ENCODE measurements around the gene RPL18A. TPM values are rescaled to one million over a fixed set of nuclear protein-coding genes. Genes with fewer than 3 reads are reported as not detected.

The RPL18A gene
- total and polyA plus RNA-seq, 2 of the 4 experiments (the other 2 are of a cell fraction), result 1,351 to 1,735 TPM

DNA sequence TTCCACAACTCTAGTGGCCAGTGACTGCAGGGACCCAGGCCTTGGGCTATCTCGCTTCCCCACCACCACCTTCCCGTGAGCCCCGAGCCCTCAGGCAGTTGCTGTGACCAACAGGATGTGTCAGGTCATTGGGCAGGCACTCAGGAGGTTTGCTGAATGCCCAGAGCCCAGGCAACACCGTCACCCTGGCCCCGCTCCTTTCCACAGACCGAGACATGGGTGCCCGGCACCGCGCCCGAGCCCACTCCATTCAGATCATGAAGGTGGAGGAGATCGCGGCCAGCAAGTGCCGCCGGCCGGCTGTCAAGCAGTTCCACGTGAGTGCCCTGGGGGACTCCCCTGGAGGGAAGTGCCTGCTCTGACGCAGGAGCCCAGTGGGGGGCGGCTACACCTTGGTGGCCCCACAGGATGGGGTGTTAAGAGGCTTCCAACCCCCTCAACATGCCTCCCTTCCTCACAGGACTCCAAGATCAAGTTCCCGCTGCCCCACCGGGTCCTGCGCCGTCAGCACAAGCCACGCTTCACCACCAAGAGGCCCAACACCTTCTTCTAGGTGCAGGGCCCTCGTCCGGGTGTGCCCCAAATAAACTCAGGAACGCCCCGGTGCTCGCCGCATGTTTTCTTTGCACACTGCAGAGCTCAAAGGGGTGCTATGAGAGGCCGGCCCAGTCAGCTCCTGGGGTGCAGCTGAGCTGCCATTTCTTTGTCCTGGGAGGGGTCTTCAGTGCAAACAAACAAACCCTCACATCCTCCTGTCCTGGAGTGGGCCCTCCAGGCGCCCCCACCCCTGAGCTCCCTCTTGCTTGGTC, 3.2 kb downstream of the RPL18A start:
- no peak overlapping the region for H3K14ac ChIP-seq (replicated peaks; ENCODE audit: low read depth, low read length)
- peaks cover 12 to 48% of the 10 kb centered on the region in 2 experiments; a peak in 3 of 4 replicates for H3K79me1 ChIP-seq (ENCODE audit: low read depth in 1 of 2, low read length in 2 of 2)
- H3K36me3 ChIP-seq (ENCODE audit: control insufficient read depth, insufficient read depth, low read length), result peaks cover 43% of the 10 kb centered on the region
- H3K27me3 ChIP-seq (ENCODE audit: control insufficient read depth, insufficient read depth, low read length), result no peaks in the 10 kb centered on the region
- no peak overlapping the region for H3K9ac ChIP-seq (ENCODE audit: low read depth, low read length)
- no TSS peak for BruUV-seq (replicated peaks)
- H4K91ac ChIP-seq (ENCODE audit: insufficient read depth, low read depth, low read length), result no peak overlapping the region
- peaks cover 12% of the 10 kb centered on the region; the same call in 1 of the 2 replicates for H3K9me1 ChIP-seq (ENCODE audit: insufficient read depth, low read length)
- no peak overlapping the region for H3K56ac ChIP-seq (ENCODE audit: extremely low read depth, insufficient read depth, low read length)
- H2AFZ ChIP-seq (replicated peaks; ENCODE audit: low read length, poor library complexity), result no peak overlapping the region
- no peak overlapping the region for H3K18ac ChIP-seq (ENCODE audit: low read depth, low read length)
- DNase-seq, result no peak
- 94% methylated on average over 5 of the region's 31 CpGs; no CpG with 5 or more reads in 1 of the 2 experiments for WGBS, 2 experiments (ENCODE audit: extremely low coverage in 2 of 2, insufficient read length in 1 of 2)
- H3K4ac ChIP-seq (ENCODE audit: low read depth, low read length), result no peak overlapping the region
- no peak overlapping the region for H2AK5ac ChIP-seq (ENCODE audit: low read depth, low read length)
- intact Hi-C loops (cut with micrococcal nuclease), result no loop called here
- H3K4me1 ChIP-seq (ENCODE audit: control insufficient read depth, insufficient read depth, low read length), result peaks cover 7% of the 10 kb centered on the region
- dilution Hi-C loops (cut with HindIII; ENCODE audit: low sequenced_read_pairs, unreplicated experiment), result no loop called here
- H4K5ac ChIP-seq (ENCODE audit: low read depth, low read length), result no peak overlapping the region
- in situ Hi-C loops (cut with MboI; ENCODE audit: low sequenced_read_pairs), result no loop called here
- H3K27ac ChIP-seq (ENCODE audit: insufficient read depth, low read length), result no peak overlapping the region
- no peaks in the 10 kb centered on the region for H3K9me3 ChIP-seq (ENCODE audit: control insufficient read depth, insufficient read depth, low read length)
- H3K23ac ChIP-seq (ENCODE audit: low read depth, low read length), result no peak overlapping the region
- H4K8ac ChIP-seq (ENCODE audit: low read depth in 2 of 2, low read length in 2 of 2), result no peak overlapping the region
- TF ChIP-seq, protein P1, sequence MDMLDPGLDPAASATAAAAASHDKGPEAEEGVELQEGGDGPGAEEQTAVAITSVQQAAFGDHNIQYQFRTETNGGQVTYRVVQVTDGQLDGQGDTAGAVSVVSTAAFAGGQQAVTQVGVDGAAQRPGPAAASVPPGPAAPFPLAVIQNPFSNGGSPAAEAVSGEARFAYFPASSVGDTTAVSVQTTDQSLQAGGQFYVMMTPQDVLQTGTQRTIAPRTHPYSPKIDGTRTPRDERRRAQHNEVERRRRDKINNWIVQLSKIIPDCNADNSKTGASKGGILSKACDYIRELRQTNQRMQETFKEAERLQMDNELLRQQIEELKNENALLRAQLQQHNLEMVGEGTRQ (IDR thresholded peaks at IDR 0.05; ENCODE audit: low read depth, low read length), result no peak
- TF ChIP-seq MAZ (IDR thresholded peaks at IDR 0.05; ENCODE audit: borderline replicate concordance, low read depth, low read length) (no peak), FOS (IDR thresholded peaks at IDR 0.05; ENCODE audit: low read depth, low read length) (no peak), NFE2L2 (IDR thresholded peaks at IDR 0.05; ENCODE audit: low read depth, low read length) (no peak), POLR2A (IDR thresholded peaks at IDR 0.05; ENCODE audit: low read depth, low read length) (no peak), CHD1 (IDR thresholded peaks at IDR 0.05; ENCODE audit: low read depth, low read length) (no peak), MAFK (IDR thresholded peaks at IDR 0.05; ENCODE audit: low read depth, low read length) (no peak), RAD21 (IDR thresholded peaks at IDR 0.05; ENCODE audit: low read length) (no peak), RFX5 (IDR thresholded peaks at IDR 0.05; ENCODE audit: low read depth, low read length) (no peak)
- TF ChIP-seq, protein P2, sequence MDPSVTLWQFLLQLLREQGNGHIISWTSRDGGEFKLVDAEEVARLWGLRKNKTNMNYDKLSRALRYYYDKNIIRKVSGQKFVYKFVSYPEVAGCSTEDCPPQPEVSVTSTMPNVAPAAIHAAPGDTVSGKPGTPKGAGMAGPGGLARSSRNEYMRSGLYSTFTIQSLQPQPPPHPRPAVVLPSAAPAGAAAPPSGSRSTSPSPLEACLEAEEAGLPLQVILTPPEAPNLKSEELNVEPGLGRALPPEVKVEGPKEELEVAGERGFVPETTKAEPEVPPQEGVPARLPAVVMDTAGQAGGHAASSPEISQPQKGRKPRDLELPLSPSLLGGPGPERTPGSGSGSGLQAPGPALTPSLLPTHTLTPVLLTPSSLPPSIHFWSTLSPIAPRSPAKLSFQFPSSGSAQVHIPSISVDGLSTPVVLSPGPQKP (IDR thresholded peaks at IDR 0.05; ENCODE audit: borderline replicate concordance, low read depth, low read length), result no peak
- ChIA-PET POLR2A (ENCODE audit: unreplicated experiment) (no interaction called here), CTCF (no interaction called here)
- H3K4me3 ChIP-seq (ENCODE audit: insufficient read depth, low read depth, low read length), result no peak overlapping the region
- H4K20me1 ChIP-seq (ENCODE audit: insufficient read depth, low read length), result peaks cover 62% of the 10 kb centered on the region
- H2BK15ac ChIP-seq (ENCODE audit: low read depth, low read length), result no peak overlapping the region
- H2BK5ac ChIP-seq (ENCODE audit: low read depth, low read length, poor library complexity, severe bottlenecking), result no peak overlapping the region
- H2BK120ac ChIP-seq (ENCODE audit: low read depth, low read length), result no peak overlapping the region
- H2AK9ac ChIP-seq (replicated peaks; ENCODE audit: low read depth, low read length, poor library complexity), result peak overlapping the region; percentile 58
- no peak overlapping the region for H2BK20ac ChIP-seq (ENCODE audit: low read depth, low read length)
- ATAC-seq (ENCODE audit: low read depth), result no peak
- H3K4me2 ChIP-seq (ENCODE audit: low read depth, low read length), result no peak overlapping the region
